Lung (tissue), 12 donors: ENCODE results near the gene ITPA. TPM values are rescaled to one million over a fixed set of nuclear protein-coding genes. Genes with fewer than 3 reads are reported as not detected.

Experiments
- ATAC-seq: fragments of 200-7000 bp; cut with Tn5 transposase; one replicate; pipeline ENCODE4 v1.9.1; 2020; ENCODE audit warnings: moderate number of reproducible peaks; ENCODE audit not compliant: insufficient read depth, low FRiP score
- DNase-seq, 3 donors: peaks; one replicate each; pipeline ENCODE4 v3.0.0-alpha.2; 2013 to 2017
- H3K27ac ChIP-seq, 2 donors: one replicate each; pipeline ENCODE4 v1.5.1; 2013; ENCODE audit warnings: mild to moderate bottlenecking in 2 of 2, moderate library complexity in 2 of 2, control low read depth in 1 of 2, inconsistent platforms in 1 of 2, low read depth in 1 of 2, low read length in 1 of 2
- H3K27me3 ChIP-seq, 3 donors: one replicate each; pipeline ENCODE4 v1.5.1; 2013; ENCODE audit warnings: low read length in 2 of 3; ENCODE audit not compliant: control insufficient read depth in 3 of 3, insufficient read depth in 3 of 3
- H3K36me3 ChIP-seq, 4 donors: one replicate each; pipeline ENCODE4 v1.5.1; 2013; ENCODE audit warnings: low read length in 4 of 4, mild to moderate bottlenecking in 1 of 4, moderate library complexity in 1 of 4; ENCODE audit not compliant: control insufficient read depth in 4 of 4, insufficient read depth in 4 of 4
- H3K4me1 ChIP-seq, 5 donors: one replicate each; pipeline ENCODE4 v1.5.1; 2013; ENCODE audit warnings: low read length in 5 of 5, mild to moderate bottlenecking in 2 of 5, moderate library complexity in 1 of 5; ENCODE audit not compliant: control insufficient read depth in 5 of 5, insufficient read depth in 5 of 5
- H3K4me3 ChIP-seq: one replicate; pipeline ENCODE4 v1.5.1; 2013; ENCODE audit warnings: mild to moderate bottlenecking, control low read depth, moderate library complexity
- H3K9ac ChIP-seq, 2 donors: one replicate each; pipeline ENCODE4 v1.5.1; 2013; ENCODE audit warnings: low read length in 2 of 2, control low read depth in 1 of 2; ENCODE audit not compliant: insufficient read depth in 1 of 2
- H3K9me3 ChIP-seq, 4 donors: one replicate each; pipeline ENCODE4 v1.5.1; 2013; ENCODE audit warnings: low read length in 3 of 4, mild to moderate bottlenecking in 1 of 4, moderate library complexity in 1 of 4; ENCODE audit not compliant: control insufficient read depth in 4 of 4, insufficient read depth in 3 of 4
- CTCF ChIP-seq: IDR thresholded peaks from 2 replicates; pipeline ENCODE4 v1.5.1; 2012; ENCODE audit warnings: mild to moderate bottlenecking; ENCODE audit errors: control extremely low read depth, extremely low read depth
- WGBS, 2 donors: extraction: QIAGEN DNeasy Blood & Tissue Kit; methylation state at CpG; one replicate each; pipeline ENCODE4 v1.1.7; 2013; 5-methylcytosine and 5-hydroxymethylcytosine counted together
- polyA plus RNA-seq, 2 donors: library from polyadenylated mRNA; stranded (reverse); fragments of 200-250 nt; gene quantifications; one replicate each; pipeline ENCODE4 v1.2.1, GENCODE V29; 2013
- total RNA-seq, 2 donors: library from RNA; depleted of rRNA in 1 of 2; stranded (reverse); fragments of >200 nt in 1 of 2; gene quantifications; one replicate each; pipeline ENCODE4 v1.2.1, GENCODE V29; 2014 to 2021
- donor health status: control.
- donor health status: control.
- donor health status: Bipolar disorder and iron deficiency.
- donor health status: healthy.
- donor health status: DM: yes; HTN: yes; CAD: no.

The ITPA gene
- total and polyA plus RNA-seq, 4 donors, result 32.7 to 95.8 (median 66.1) TPM

- no peak for TF ChIP-seq CTCF
- H3K27ac ChIP-seq, result no peak overlapping the region
- H3K9ac ChIP-seq, result no peak overlapping the region
- 4 to 7% methylated on average over 51 to 53 of the region's 53 CpGs for WGBS, 2 donors
- no peak overlapping the region for H3K4me3 ChIP-seq
- peaks cover 0 to 26% (median 8%) of the 10 kb centered on the region in 3 donors for H3K27me3 ChIP-seq
- peaks cover 3 to 17% (median 12%) of the 10 kb centered on the region in 4 donors for H3K36me3 ChIP-seq
- ATAC-seq (no peak), DNase-seq (peak; percentile 41 to 60 (median 42))
- peaks cover 0 to 11% (median 0%) of the 10 kb centered on the region in 5 donors for H3K4me1 ChIP-seq
- H3K9me3 ChIP-seq, result peaks cover 0 to 6% (median 0%) of the 10 kb centered on the region in 4 donors
Measured at GRCh38 chr20:3248167-3248992, 39.1 kb downstream of the ITPA start.

GRCh38 chr20:3248993-3249347 lies 39.7 kb downstream of the ITPA start:
- DNase-seq (no peak), ATAC-seq (no peak)
- Histone ChIP-seq H3K4me3 (no peak overlapping the region), H3K9me3 (peaks cover 0 to 6% (median 0%) of the 10 kb centered on the region in 4 donors), H3K27me3 (peaks cover 0 to 26% (median 8%) of the 10 kb centered on the region in 3 donors), H3K27ac (no peak overlapping the region), H3K4me1 (peaks cover 0 to 11% (median 0%) of the 10 kb centered on the region in 5 donors), H3K36me3 (peaks cover 3 to 18% (median 13%) of the 10 kb centered on the region in 4 donors), H3K9ac (no peak overlapping the region)
- no peak for TF ChIP-seq CTCF
- 17 to 19% methylated on average over 18 of the region's 18 CpGs for whole genome bisulfite sequencing, 2 donors

GRCh38 chr20:3250091-3250504 lies 40.8 kb downstream of the ITPA start:
- ATAC-seq, result no peak
- peaks cover 0 to 26% (median 8%) of the 10 kb centered on the region in 3 donors for H3K27me3 ChIP-seq
- H3K9me3 ChIP-seq, result peaks cover 0 to 6% (median 0%) of the 10 kb centered on the region in 4 donors
- 78 to 84% methylated on average over 10 of the region's 10 CpGs for WGBS, 2 donors
- no peak overlapping the region for H3K9ac ChIP-seq
- H3K4me1 ChIP-seq, result peaks cover 0 to 11% (median 0%) of the 10 kb centered on the region in 5 donors
- DNase-seq, result no peak
- TF ChIP-seq CTCF, result no peak
- no peak overlapping the region for H3K4me3 ChIP-seq
- no peak overlapping the region for H3K27ac ChIP-seq
- H3K36me3 ChIP-seq, result peaks cover 7 to 26% (median 19%) of the 10 kb centered on the region in 4 donors
